Parathyroid adenoma (tissue), 2 donors: Measurements from ENCODE around the gene TBC1D16.

Experiments
- H2AFZ ChIP-seq: fragments of 300-600 bp; sonication (generic); one replicate; pipeline ENCODE4 v1.7.0; 2017; ENCODE audit warnings: antibody characterized with exemption, mild to moderate bottlenecking
- H3K27ac ChIP-seq: fragments of 300-600 bp; sonication (generic); one replicate; pipeline ENCODE4 v1.7.0; 2017
- H3K27me3 ChIP-seq: fragments of 300-600 bp; sonication (generic); one replicate; pipeline ENCODE4 v1.7.0; 2017; ENCODE audit warnings: low read length; ENCODE audit not compliant: control insufficient read depth, insufficient read depth
- H3K36me3 ChIP-seq: fragments of 300-600 bp; sonication (generic); one replicate; pipeline ENCODE4 v1.7.0; 2017; ENCODE audit warnings: low read length; ENCODE audit not compliant: control insufficient read depth, insufficient read depth
- H3K4me1 ChIP-seq: fragments of 300-600 bp; sonication (generic); one replicate; pipeline ENCODE4 v1.7.0; 2017; ENCODE audit warnings: control low read depth
- H3K4me2 ChIP-seq: fragments of 300-600 bp; sonication (generic); one replicate; pipeline ENCODE4 v1.7.0; 2017; ENCODE audit warnings: low read length
- H3K4me3 ChIP-seq: fragments of 300-600 bp; sonication (generic); one replicate; pipeline ENCODE4 v1.7.0; 2017; ENCODE audit warnings: low read depth, low read length
- H3K79me2 ChIP-seq: fragments of 300-600 bp; sonication (generic); one replicate; pipeline ENCODE4 v1.7.0; 2017; ENCODE audit warnings: control low read depth
- H3K9ac ChIP-seq: fragments of 300-600 bp; sonication (generic); one replicate; pipeline ENCODE4 v1.7.0; 2017; ENCODE audit warnings: mild to moderate bottlenecking
- H3K9me3 ChIP-seq: fragments of 300-600 bp; sonication (generic); one replicate; pipeline ENCODE4 v1.7.0; 2017; ENCODE audit warnings: low read length; ENCODE audit not compliant: control insufficient read depth
- CTCF ChIP-seq: fragments of 300-600 bp; sonication (generic); IDR thresholded peaks from one replicate; pipeline ENCODE4 v1.7.0; 2017; ENCODE audit warnings: antibody characterized with exemption, mild to moderate bottlenecking
- donor health status: primary hyperparathyroidism.

The TBC1D16 gene

GRCh38 chr17:80080081-80080480 lies 44.4 kb upstream of the TBC1D16 start:
- Histone ChIP-seq H3K27ac (no peak overlapping the region), H2AFZ (no peak overlapping the region), H3K4me1 (no peaks in the 10 kb centered on the region), H3K4me3 (no peak overlapping the region), H3K9me3 (no peaks in the 10 kb centered on the region), H3K4me2 (no peak overlapping the region), H3K27me3 (no peaks in the 10 kb centered on the region), H3K9ac (no peak overlapping the region), H3K79me2 (no peaks in the 10 kb centered on the region), H3K36me3 (no peaks in the 10 kb centered on the region)
- TF ChIP-seq CTCF, result no peak

- Histone ChIP-seq H3K4me3 (no peak overlapping the region), H3K27ac (no peak overlapping the region), H3K4me2 (no peak overlapping the region), H3K4me1 (peaks cover 6% of the 10 kb centered on the region), H3K9ac (no peak overlapping the region), H3K79me2 (no peaks in the 10 kb centered on the region), H3K27me3 (no peaks in the 10 kb centered on the region), H3K36me3 (no peaks in the 10 kb centered on the region), H3K9me3 (no peaks in the 10 kb centered on the region), H2AFZ (no peak overlapping the region)
- TF ChIP-seq CTCF, result no peak
Measured at GRCh38 chr17:80072410-80072809, 36.7 kb upstream of the TBC1D16 start.

DNA sequence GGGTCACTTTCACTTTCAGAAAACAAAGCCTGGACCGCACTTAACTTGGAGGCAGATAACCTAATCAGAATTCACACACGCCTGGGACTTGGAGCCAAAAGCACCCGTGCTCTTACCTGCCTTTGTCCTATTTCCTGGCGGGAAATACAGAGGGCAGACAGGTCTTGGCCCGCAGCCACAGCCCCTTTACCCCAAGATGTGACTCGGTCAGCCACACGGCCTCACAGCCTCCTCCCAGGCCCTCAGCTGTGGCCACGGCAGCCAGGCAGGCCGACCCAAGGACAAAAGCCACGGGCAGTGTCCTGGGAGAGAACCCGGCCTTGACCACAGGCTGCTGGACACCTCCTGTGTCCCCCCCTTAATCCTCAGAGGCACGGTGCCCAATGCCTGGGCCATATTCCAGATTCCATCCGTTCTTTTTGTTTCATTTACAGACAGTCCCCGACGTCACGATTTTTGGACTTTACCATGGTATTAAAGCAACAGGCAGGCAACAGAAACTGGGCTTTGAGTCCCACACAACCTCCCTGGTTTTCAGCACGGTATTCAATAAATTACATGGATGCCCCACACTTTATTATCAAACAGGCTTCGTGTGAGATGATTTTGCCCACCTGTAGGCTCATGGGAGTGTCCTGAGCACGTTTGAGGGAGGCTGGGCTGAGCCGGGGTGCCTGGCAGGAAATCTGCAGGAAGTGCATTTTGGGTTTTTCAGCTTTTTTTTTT lies 35.6 kb upstream of the TBC1D16 start:
- Histone ChIP-seq H3K9ac (no peak overlapping the region), H3K9me3 (no peaks in the 10 kb centered on the region), H3K79me2 (no peaks in the 10 kb centered on the region), H3K4me3 (peak overlapping the region; percentile 22), H3K27ac (peak overlapping the region; percentile 62), H3K36me3 (no peaks in the 10 kb centered on the region), H2AFZ (no peak overlapping the region), H3K4me2 (peak overlapping the region; percentile 31), H3K27me3 (no peaks in the 10 kb centered on the region), H3K4me1 (peaks cover 6% of the 10 kb centered on the region)
- TF ChIP-seq CTCF, result no peak

GRCh38 chr17:80070375-80071115 lies 34.9 kb upstream of the TBC1D16 start:
- peak overlapping the region; percentile 22 for H3K4me3 ChIP-seq
- H3K27ac ChIP-seq, result peak overlapping the region; percentile 62
- no peaks in the 10 kb centered on the region for H3K9me3 ChIP-seq
- peaks cover 6% of the 10 kb centered on the region for H3K4me1 ChIP-seq
- peak overlapping the region; percentile 31 for H3K4me2 ChIP-seq
- no peaks in the 10 kb centered on the region for H3K36me3 ChIP-seq
- H3K9ac ChIP-seq, result no peak overlapping the region
- H3K27me3 ChIP-seq, result no peaks in the 10 kb centered on the region
- TF ChIP-seq CTCF, result no peak
- H2AFZ ChIP-seq, result no peak overlapping the region
- no peaks in the 10 kb centered on the region for H3K79me2 ChIP-seq
